ENCODE data around the gene SYDE1. TPM values are rescaled to one million over a fixed set of nuclear protein-coding genes. Genes with fewer than 3 reads are reported as not detected.

SYDE1 gene
- total and polyA plus RNA-seq, 2 of the 4 experiments (the other 2 are of a cell fraction), result 19.4 to 64.9 TPM

GRCh38 chr19:15087182-15087581 is 20.0 kb upstream of the SYDE1 start:
- H3K4me3 ChIP-seq (ENCODE audit: insufficient read depth, low read depth, low read length), result no peak overlapping the region
- no peak overlapping the region for H3K56ac ChIP-seq (ENCODE audit: extremely low read depth, insufficient read depth, low read length)
- no peak overlapping the region for H3K23ac ChIP-seq (ENCODE audit: low read depth, low read length)
- no peaks in the 10 kb centered on the region for H3K9me1 ChIP-seq (ENCODE audit: insufficient read depth, low read length)
- H3K9me3 ChIP-seq (ENCODE audit: control insufficient read depth, insufficient read depth, low read length), result no peaks in the 10 kb centered on the region
- no peak overlapping the region for H2AK5ac ChIP-seq (ENCODE audit: low read depth, low read length)
- no peak overlapping the region for H2BK5ac ChIP-seq (ENCODE audit: low read depth, low read length, poor library complexity, severe bottlenecking)
- H3K27me3 ChIP-seq (ENCODE audit: control insufficient read depth, insufficient read depth, low read length), result peaks cover 7% of the 10 kb centered on the region
- peaks cover 2% of the 10 kb centered on the region; the same call in 1 of the 2 replicates for H3K4me1 ChIP-seq (ENCODE audit: control insufficient read depth, insufficient read depth, low read length)
- H4K5ac ChIP-seq (ENCODE audit: low read depth, low read length), result no peak overlapping the region
- no peak overlapping the region for H4K91ac ChIP-seq (ENCODE audit: insufficient read depth, low read depth, low read length)
- 47% methylated on average over 5 of the region's 11 CpGs; no CpG with 5 or more reads in 1 of the 2 experiments for WGBS, 2 experiments (ENCODE audit: extremely low coverage in 2 of 2, insufficient read length in 1 of 2)
- DNase-seq (no peak), ATAC-seq (ENCODE audit: low read depth) (no peak)
- H3K27ac ChIP-seq (ENCODE audit: insufficient read depth, low read length), result no peak overlapping the region
- H3K14ac ChIP-seq (replicated peaks; ENCODE audit: low read depth, low read length), result no peak overlapping the region
- POLR2A ChIA-PET (ENCODE audit: unreplicated experiment), result no interaction called here
- CTCF ChIA-PET, result no interaction called here
- dilution Hi-C loops (cut with HindIII; ENCODE audit: low sequenced_read_pairs, unreplicated experiment) (no loop called here), in situ Hi-C loops (cut with MboI; ENCODE audit: low sequenced_read_pairs) (loop anchor here (5.0 kb wide), 1 partner anchor 470 kb away; no protein-coding TSS in a partner anchor), intact Hi-C loops (cut with micrococcal nuclease) (no loop called here)
- H2BK20ac ChIP-seq (ENCODE audit: low read depth, low read length), result no peak overlapping the region
- no peak overlapping the region for H4K8ac ChIP-seq (ENCODE audit: low read depth in 2 of 2, low read length in 2 of 2)
- H2AK9ac ChIP-seq (replicated peaks; ENCODE audit: low read depth, low read length, poor library complexity), result no peak overlapping the region
- H2BK15ac ChIP-seq (ENCODE audit: low read depth, low read length), result no peak overlapping the region
- no peaks in the 10 kb centered on the region for H3K79me1 ChIP-seq (ENCODE audit: low read depth in 1 of 2, low read length in 2 of 2)
- no peak overlapping the region for H3K4ac ChIP-seq (ENCODE audit: low read depth, low read length)
- H4K20me1 ChIP-seq (ENCODE audit: insufficient read depth, low read length), result no peaks in the 10 kb centered on the region; the same call in 1 of the 2 replicates
- H3K36me3 ChIP-seq (ENCODE audit: control insufficient read depth, insufficient read depth, low read length), result no peaks in the 10 kb centered on the region
- H3K18ac ChIP-seq (ENCODE audit: low read depth, low read length), result no peak overlapping the region
- no peak overlapping the region for H2AFZ ChIP-seq (replicated peaks; ENCODE audit: low read length, poor library complexity)
- no peak overlapping the region for H2BK120ac ChIP-seq (ENCODE audit: low read depth, low read length)
- H3K9ac ChIP-seq (ENCODE audit: low read depth, low read length), result no peak overlapping the region
- no TSS peak for BruUV-seq (replicated peaks)
- no peak for TF ChIP-seq MAZ (IDR thresholded peaks at IDR 0.05; ENCODE audit: borderline replicate concordance, low read depth, low read length)
- no peak for TF ChIP-seq BHLHE40 (IDR thresholded peaks at IDR 0.05; ENCODE audit: low read depth, low read length)
- TF ChIP-seq RFX5 (IDR thresholded peaks at IDR 0.05; ENCODE audit: low read depth, low read length), result no peak
- no peak for TF ChIP-seq SMC3 (IDR thresholded peaks at IDR 0.05; ENCODE audit: low read depth, low read length)
- no peak for TF ChIP-seq MXI1 (IDR thresholded peaks at IDR 0.05; ENCODE audit: borderline replicate concordance, low read depth, low read length)
- no peak for TF ChIP-seq CHD1 (IDR thresholded peaks at IDR 0.05; ENCODE audit: low read depth, low read length)
- no peak for TF ChIP-seq POLR2A (IDR thresholded peaks at IDR 0.05; ENCODE audit: low read depth, low read length)
- no peak for TF ChIP-seq CTCF (conservative IDR thresholded peaks at IDR 0.05; ENCODE audit: low read depth, low read length)
- TF ChIP-seq MAFK (IDR thresholded peaks at IDR 0.05; ENCODE audit: low read depth, low read length), result no peak
- TF ChIP-seq ELK1 (IDR thresholded peaks at IDR 0.05; ENCODE audit: borderline replicate concordance, low read depth, low read length), result no peak
- no peak for TF ChIP-seq USF2 (IDR thresholded peaks at IDR 0.05; ENCODE audit: low read depth, low read length)
- TF ChIP-seq CEBPB (IDR thresholded peaks at IDR 0.05; ENCODE audit: low read depth, low read length), result no peak
- no peak for TF ChIP-seq FOS (IDR thresholded peaks at IDR 0.05; ENCODE audit: low read depth, low read length)
- TF ChIP-seq RAD21 (IDR thresholded peaks at IDR 0.05; ENCODE audit: low read length), result no peak
- no peak overlapping the region for H3K4me2 ChIP-seq (ENCODE audit: low read depth, low read length)

Data from IMR-90 (cell line).